ENCODE data around the gene TNS1.
"Not testable (repeated sequence)": the region's sequence is repeated elsewhere in the genome, so short reads cannot be mapped to it uniquely, and the experiment has no call there.

The TNS1 gene

GRCh38 chr2:218029366-218030360 lies 26.9 kb upstream of the TNS1 start:
- no peak for DNase-seq

GRCh38 chr2:218028562-218029348 lies 26.0 kb upstream of the TNS1 start:
- DNase-seq = no peak

- no peak for DNase-seq
Measured at GRCh38 chr2:218028189-218028495, 25.3 kb upstream of the TNS1 start.

GRCh38 chr2:218027426-218028188 lies 24.8 kb upstream of the TNS1 start:
- no peak for DNase-seq

- no peak for DNase-seq
Measured at GRCh38 chr2:218026676-218027425, 24.1 kb upstream of the TNS1 start.

- no peak for DNase-seq
Measured at GRCh38 chr2:218026244-218026643, 23.4 kb upstream of the TNS1 start.

GRCh38 chr2:218024871-218025270 lies 22.1 kb upstream of the TNS1 start:
- DNase-seq = no peak

- DNase-seq = no peak
Measured at GRCh38 chr2:218024336-218024735, 21.5 kb upstream of the TNS1 start.

GRCh38 chr2:218023636-218024035 lies 20.8 kb upstream of the TNS1 start:
- DNase-seq = no peak

GRCh38 chr2:218022851-218023530 lies 20.2 kb upstream of the TNS1 start:
- DNase-seq = no peak

- no peak for DNase-seq
Measured at GRCh38 chr2:218022131-218022850, 19.5 kb upstream of the TNS1 start.

GRCh38 chr2:218021536-218022071 lies 18.8 kb upstream of the TNS1 start:
- DNase-seq = no peak

- no peak for DNase-seq
Measured at GRCh38 chr2:218020966-218021535, 18.3 kb upstream of the TNS1 start.

- DNase-seq = no peak
Measured at GRCh38 chr2:218020281-218020680, 17.5 kb upstream of the TNS1 start.

- DNase-seq = no peak
Measured at GRCh38 chr2:218019411-218020060, 16.7 kb upstream of the TNS1 start.

- not testable (repeated sequence) for DNase-seq
Measured at GRCh38 chr2:218018842-218019125, 16.0 kb upstream of the TNS1 start.

- DNase-seq = no peak
Measured at GRCh38 chr2:218017211-218018053, 14.6 kb upstream of the TNS1 start.

- DNase-seq = no peak
Measured at GRCh38 chr2:218016810-218017209, 14.0 kb upstream of the TNS1 start.
